Measurements from ENCODE around the gene SMAD3.

SMAD3 gene

GRCh38 chr15:67161881-67162280 is 96.5 kb downstream of the SMAD3 start:
- DNase-seq = no peak

DNA sequence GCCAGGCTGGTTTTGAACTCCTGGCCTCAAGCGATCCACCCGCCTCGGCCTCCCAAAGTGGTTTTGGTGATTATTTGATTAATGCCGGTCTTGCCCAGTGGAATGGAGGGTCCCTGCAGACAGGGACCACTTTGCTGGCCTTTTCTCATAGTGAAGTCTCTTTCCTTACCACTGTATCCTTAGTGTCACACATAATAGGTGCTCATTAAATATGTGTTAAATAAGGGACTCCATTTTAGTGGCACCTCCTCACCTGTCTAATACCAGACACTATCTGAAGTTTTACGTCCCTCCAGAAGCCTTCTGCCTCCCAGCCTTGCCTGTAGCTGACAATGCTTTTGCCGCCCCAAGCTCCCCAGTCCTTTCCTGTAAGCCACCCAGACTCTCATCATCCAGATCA is 97.8 kb downstream of the SMAD3 start:
- DNase-seq = no peak

- no peak for DNase-seq
These were observed 99.0 kb downstream of the SMAD3 start for GRCh38 chr15:67164401-67164791.

- no peak for DNase-seq
These were observed 99.4 kb downstream of the SMAD3 start for GRCh38 chr15:67164811-67165253.

- DNase-seq = peak in 16 of 51 donors; percentile 15 to 48 (median 26)
These were observed 100.2 kb downstream of the SMAD3 start for GRCh38 chr15:67165254-67166253.

GRCh38 chr15:67166280-67167009 is 101.0 kb downstream of the SMAD3 start:
- no peak for DNase-seq

- no peak for DNase-seq
These were observed 101.7 kb downstream of the SMAD3 start for GRCh38 chr15:67167091-67167490.

- DNase-seq = no peak
These were observed 103.3 kb downstream of the SMAD3 start for GRCh38 chr15:67168694-67169093.

DNA sequence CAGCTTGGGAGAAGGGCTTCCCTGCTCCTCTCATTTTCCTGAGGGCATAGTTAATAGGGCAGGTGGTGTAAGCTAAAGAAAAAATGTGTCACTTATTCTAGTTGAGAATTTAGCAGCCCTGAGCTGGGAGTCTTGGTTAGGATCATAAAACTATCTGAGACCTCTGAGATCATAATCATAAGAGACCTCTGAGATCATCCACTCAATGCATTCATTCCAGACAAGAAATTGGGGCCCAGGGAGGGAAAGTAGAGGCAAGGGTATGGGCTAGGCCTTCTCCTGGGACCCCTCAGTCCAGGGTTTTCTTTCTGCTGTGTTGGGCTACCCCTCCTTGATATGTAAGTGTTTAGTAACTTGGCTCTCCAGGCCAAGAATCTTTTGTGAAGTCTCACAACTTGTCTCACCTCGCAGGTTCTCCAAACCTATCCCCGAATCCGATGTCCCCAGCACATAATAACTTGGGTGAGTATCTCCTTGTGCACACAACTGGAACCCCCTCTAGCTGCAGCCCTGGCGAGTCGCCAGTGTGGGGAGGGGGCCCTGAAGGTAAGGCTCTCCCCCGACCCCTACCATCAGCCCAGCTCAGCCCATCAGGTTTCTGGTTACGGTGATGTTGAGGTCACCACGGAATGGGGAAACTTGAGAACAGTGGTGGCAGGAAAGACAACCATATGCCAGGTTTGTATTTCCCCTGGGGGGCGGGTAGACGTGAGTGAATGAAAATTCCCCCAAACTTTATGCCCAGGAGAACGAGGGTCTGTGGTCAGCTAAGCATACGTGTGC is 104.9 kb downstream of the SMAD3 start:
- no peak for DNase-seq

GRCh38 chr15:67171471-67171870 is 106.1 kb downstream of the SMAD3 start:
- no peak for DNase-seq

GRCh38 chr15:67172172-67172571 is 106.8 kb downstream of the SMAD3 start:
- DNase-seq = no peak

DNA sequence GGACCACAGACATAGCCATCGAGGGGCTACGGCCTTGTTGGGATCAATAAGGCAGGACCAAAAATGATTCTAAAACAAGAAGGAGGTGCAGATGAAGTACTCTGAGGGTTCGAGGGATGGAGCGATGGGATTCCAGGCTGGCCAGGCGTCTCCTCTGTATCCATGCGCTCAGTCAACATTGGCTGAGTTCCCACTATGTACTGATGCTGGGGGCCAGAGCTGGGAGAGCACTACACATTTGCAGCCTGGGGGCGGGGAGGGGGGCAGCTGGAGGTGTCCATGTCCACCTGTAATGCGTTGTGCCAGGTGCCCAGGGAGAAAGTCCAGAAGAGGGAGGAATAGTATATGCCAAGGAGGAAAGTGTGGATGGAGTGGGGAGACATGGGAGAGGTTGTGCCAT is 107.6 kb downstream of the SMAD3 start:
- no peak for DNase-seq

GRCh38 chr15:67173786-67174185 is 108.4 kb downstream of the SMAD3 start:
- DNase-seq = no peak

GRCh38 chr15:67174446-67174845 is 109.0 kb downstream of the SMAD3 start:
- no peak for DNase-seq

DNA sequence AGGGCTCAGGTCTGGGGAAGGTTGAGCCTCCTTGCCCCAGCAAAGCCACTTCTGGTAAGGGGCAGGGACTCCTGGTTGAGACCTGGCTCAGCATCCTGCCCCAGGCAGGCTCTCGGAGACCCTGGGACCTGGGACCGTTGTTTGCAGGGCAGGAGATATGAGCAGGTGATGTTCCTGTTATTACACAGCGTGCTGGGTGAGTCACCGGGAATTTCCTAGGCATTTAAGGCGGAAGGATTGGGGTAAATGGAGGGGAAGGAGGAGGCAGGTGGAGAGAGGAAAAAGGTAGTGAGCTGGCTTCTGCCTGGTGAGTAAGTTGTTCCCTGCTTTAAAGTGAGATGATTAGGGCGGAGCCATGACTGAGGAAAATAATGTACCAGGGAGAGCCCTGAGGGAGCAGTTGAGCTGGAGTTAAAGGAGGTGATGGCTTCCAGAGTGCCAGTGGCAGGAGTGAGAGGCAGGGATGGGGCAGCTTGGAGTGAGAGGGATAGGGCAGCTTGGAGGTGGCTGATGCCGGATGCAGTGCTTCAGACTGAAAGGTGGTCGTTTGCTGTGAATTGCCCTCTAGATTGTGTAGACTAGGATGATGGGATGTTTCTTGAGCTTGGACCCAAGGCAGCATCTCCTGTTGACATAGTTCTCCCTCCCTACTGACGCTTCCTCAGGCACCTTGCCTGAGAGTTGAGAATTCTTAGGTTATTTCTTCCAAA is 109.6 kb downstream of the SMAD3 start:
- peak in 2 of 51 donors; percentile 11 to 55 for DNase-seq

GRCh38 chr15:67175643-67176071 is 110.3 kb downstream of the SMAD3 start:
- DNase-seq = peak in 5 of 51 donors; percentile 8 to 26 (median 15)

GRCh38 chr15:67176195-67176971 is 111.0 kb downstream of the SMAD3 start:
- peak in 10 of 51 donors; percentile 9 to 41 (median 24) for DNase-seq

DNA sequence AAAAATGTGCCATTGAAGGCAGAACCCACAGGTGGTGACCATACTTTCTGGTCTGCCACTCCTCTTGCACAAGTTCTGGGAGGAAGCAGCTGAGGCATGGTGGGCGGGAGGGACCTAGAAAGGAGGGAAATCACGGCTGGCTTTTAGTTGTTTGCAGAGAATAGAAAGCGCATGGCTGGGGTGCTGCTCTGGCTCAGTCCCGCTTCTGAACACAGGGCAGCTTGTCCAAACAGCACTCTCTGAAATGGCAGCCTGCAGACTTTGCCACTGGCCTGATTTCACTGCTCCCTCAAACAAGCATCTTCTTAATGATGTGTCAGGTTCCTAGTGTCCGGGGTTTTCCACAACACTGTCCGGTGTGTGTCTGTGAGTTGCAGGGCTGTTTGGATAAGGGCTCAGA is 112.3 kb downstream of the SMAD3 start:
- peak in 1 of 51 donors; percentile 12 for DNase-seq

DNA sequence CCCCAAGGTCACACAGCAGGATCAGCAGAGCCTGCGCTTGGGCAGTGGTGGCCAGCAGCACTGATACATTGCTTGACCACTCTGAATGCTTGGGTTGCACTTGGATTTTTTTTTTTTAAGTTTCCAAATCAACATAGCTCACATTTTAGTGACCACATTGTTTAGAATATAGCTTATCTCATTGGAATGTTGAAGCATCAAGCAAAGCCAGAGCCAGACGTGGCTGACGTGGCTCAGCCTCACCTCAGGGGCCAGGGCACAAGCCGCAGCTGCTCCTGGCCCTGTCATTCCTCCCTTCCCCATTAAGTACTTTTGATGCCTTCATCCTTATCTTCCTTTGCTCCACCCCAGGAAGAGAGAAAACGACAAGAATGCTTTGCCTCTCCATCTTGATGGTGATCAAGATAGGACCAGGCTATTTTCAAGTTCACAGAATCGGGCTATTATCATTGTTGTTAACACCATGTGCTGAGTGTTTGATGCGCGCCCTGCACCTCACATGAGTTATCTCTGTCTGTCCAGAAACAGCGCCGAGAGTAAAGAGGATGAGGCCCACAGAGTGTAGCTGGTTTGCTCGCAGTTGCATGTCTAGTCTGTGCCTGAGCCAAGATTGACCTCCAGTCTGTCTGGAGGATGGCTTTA is 113.3 kb downstream of the SMAD3 start:
- no peak for DNase-seq

All from hypothalamus (tissue), 51 donors.